Suprapubic skin (tissue), 4 donors: Measurements from ENCODE around the gene NDUFV1. TPM values are rescaled to one million over a fixed set of nuclear protein-coding genes. Genes with fewer than 3 reads are reported as not detected.

Experiments used
- DNase-seq, 2 donors: peaks; one replicate each; pipeline ENCODE4 v3.0.0-alpha.2; 2019; ENCODE audit warnings: low spot score in 2 of 2
- H3K27ac ChIP-seq: fragments of 200-600 bp; sonication (generic); one replicate; pipeline ENCODE4 v1.5.1; 2019
- H3K27me3 ChIP-seq: fragments of 200-600 bp; sonication (generic); one replicate; pipeline ENCODE4 v1.5.1; 2019
- H3K36me3 ChIP-seq: fragments of 200-600 bp; sonication (generic); one replicate; pipeline ENCODE4 v1.5.1; 2019
- H3K4me1 ChIP-seq: fragments of 200-600 bp; sonication (generic); one replicate; pipeline ENCODE4 v1.5.1; 2019
- H3K4me3 ChIP-seq: fragments of 200-600 bp; sonication (generic); one replicate; pipeline ENCODE4 v1.5.1; 2019; ENCODE audit warnings: mild to moderate bottlenecking
- H3K9me3 ChIP-seq: fragments of 200-600 bp; sonication (generic); one replicate; pipeline ENCODE4 v1.5.1; 2019
- EP300 ChIP-seq: sonication (generic); formaldehyde crosslinking; IDR thresholded peaks from one replicate; pipeline ENCODE4 v1.6.1; 2017; ENCODE audit warnings: antibody characterized with exemption
- POLR2A ChIP-seq, 2 donors: fragments of 450-650 bp; IDR thresholded peaks; one replicate each; pipeline ENCODE4 v1.6.1; 2017; ENCODE audit warnings: antibody characterized with exemption in 2 of 2, mild to moderate bottlenecking in 2 of 2, moderate library complexity in 2 of 2
- POLR2AphosphoS5 ChIP-seq, 3 donors: sonication (generic); formaldehyde crosslinking; IDR thresholded peaks; one replicate each; pipeline ENCODE4 v1.6.1; 2017; ENCODE audit warnings: antibody characterized with exemption in 3 of 3
- WGBS: methylation state at CpG from one replicate; pipeline ENCODE4 v1.1.5; 2018; 5-methylcytosine and 5-hydroxymethylcytosine counted together
- total RNA-seq, 4 donors: library from RNA; depleted of rRNA; stranded (reverse); fragments of >200 nt; gene quantifications; one replicate each; pipeline ENCODE4 v1.1.0, GENCODE V29; 2016
- TF ChIP-seq, protein P1 (sequence below), 2 donors: fragments of 200-600 bp in 1 of 2; fragments of 450-650 bp in 1 of 2; sonication (generic) in 1 of 2; IDR thresholded peaks; one replicate each; pipeline ENCODE4 v1.5.1; 2016 to 2019; ENCODE audit warnings: antibody characterized with exemption in 2 of 2, mild to moderate bottlenecking in 1 of 2, moderate library complexity in 1 of 2

The NDUFV1 gene
- total RNA-seq, 4 donors from 2014 or later = 200 to 361 (median 275) TPM

- Histone ChIP-seq H3K27me3 (no peaks in the 10 kb centered on the region), H3K27ac (no peak overlapping the region), H3K36me3 (peaks cover 17% of the 10 kb centered on the region), H3K4me1 (peaks cover 28% of the 10 kb centered on the region), H3K4me3 (no peak overlapping the region), H3K9me3 (no peaks in the 10 kb centered on the region)
- DNase-seq = no peak
- no peak for TF ChIP-seq POLR2AphosphoS5 (IDR thresholded peaks at IDR 0.05)
- TF ChIP-seq, protein P1, sequence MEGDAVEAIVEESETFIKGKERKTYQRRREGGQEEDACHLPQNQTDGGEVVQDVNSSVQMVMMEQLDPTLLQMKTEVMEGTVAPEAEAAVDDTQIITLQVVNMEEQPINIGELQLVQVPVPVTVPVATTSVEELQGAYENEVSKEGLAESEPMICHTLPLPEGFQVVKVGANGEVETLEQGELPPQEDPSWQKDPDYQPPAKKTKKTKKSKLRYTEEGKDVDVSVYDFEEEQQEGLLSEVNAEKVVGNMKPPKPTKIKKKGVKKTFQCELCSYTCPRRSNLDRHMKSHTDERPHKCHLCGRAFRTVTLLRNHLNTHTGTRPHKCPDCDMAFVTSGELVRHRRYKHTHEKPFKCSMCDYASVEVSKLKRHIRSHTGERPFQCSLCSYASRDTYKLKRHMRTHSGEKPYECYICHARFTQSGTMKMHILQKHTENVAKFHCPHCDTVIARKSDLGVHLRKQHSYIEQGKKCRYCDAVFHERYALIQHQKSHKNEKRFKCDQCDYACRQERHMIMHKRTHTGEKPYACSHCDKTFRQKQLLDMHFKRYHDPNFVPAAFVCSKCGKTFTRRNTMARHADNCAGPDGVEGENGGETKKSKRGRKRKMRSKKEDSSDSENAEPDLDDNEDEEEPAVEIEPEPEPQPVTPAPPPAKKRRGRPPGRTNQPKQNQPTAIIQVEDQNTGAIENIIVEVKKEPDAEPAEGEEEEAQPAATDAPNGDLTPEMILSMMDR (IDR thresholded peaks at IDR 0.05) = no peak
- no peak for TF ChIP-seq EP300
- TF ChIP-seq POLR2A (IDR thresholded peaks at IDR 0.05) = no peak
- WGBS = 87% methylated on average over 2 of the region's 2 CpGs
Observed at GRCh38 chr11:67604815-67605214, 1.9 kb upstream of the NDUFV1 start.

DNA sequence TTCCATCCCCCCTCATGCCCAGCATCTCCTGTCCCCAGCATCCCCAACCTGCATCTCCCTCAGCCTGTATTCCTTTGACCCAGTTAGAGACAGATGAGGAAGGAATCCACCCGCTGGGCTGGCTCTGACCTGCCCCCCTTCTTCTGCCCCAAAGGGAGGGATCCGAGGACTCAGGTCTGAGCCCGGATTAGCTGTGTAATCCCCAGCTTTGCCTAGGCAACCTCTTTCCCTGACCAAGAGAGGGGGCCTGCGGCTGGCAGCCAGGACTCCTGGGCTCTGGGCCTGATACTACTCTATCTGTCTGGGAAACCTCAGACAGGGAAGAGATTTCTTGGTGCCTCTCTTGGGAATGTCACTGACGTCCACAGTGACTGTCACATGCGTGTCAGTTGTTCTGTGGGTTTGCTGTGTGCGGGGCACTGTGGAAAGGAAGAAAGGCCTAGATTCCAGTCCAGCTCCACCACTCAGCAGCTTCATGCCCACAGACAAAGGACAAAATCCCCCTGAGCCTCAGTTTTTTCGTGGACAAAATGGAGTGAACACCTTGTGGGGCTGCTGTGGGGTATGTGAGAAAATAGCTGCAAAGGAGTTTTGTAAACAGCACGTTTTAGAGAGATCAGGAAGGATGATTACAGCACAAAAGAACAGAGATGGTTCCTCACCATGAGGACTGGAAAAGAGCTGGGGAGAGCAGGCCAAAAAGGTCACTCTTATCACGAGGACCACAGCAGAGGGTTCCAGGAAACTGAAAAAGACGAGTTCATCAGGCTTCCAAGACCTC is 1.3 kb upstream of the NDUFV1 start:
- no peak for DNase-seq
- Histone ChIP-seq H3K27me3 (no peaks in the 10 kb centered on the region), H3K9me3 (no peaks in the 10 kb centered on the region), H3K4me3 (no peak overlapping the region), H3K36me3 (peaks cover 22% of the 10 kb centered on the region), H3K27ac (no peak overlapping the region), H3K4me1 (peaks cover 28% of the 10 kb centered on the region)
- WGBS = 69% methylated on average over 11 of the region's 11 CpGs
- TF ChIP-seq POLR2AphosphoS5 (IDR thresholded peaks at IDR 0.05) = no peak
- TF ChIP-seq, protein P1 (IDR thresholded peaks at IDR 0.05) = no peak
- no peak for TF ChIP-seq EP300
- TF ChIP-seq POLR2A (IDR thresholded peaks at IDR 0.05) = no peak

- TF ChIP-seq, protein P1 (IDR thresholded peaks at IDR 0.05) = no peak
- TF ChIP-seq EP300 (no peak), POLR2A (IDR thresholded peaks at IDR 0.05) (no peak), POLR2AphosphoS5 (IDR thresholded peaks at IDR 0.05) (no peak)
Observed at GRCh38 chr11:67606093-67606491, 644 bp upstream of the NDUFV1 start.

GRCh38 chr11:67607507-67607906 is 771 bp downstream of the NDUFV1 start:
- H3K36me3 ChIP-seq = peaks cover 42% of the 10 kb centered on the region
- DNase-seq = no peak
- 52% methylated on average over 9 of the region's 9 CpGs for WGBS
- H3K4me3 ChIP-seq = peak overlapping the region; percentile 77
- H3K27ac ChIP-seq = peak overlapping the region; percentile 71
- TF ChIP-seq EP300 (no peak), POLR2AphosphoS5 (IDR thresholded peaks at IDR 0.05) (no peak), POLR2A (IDR thresholded peaks at IDR 0.05) (no peak)
- TF ChIP-seq, protein P1 (IDR thresholded peaks at IDR 0.05) = no peak
- no peaks in the 10 kb centered on the region for H3K9me3 ChIP-seq
- peaks cover 28% of the 10 kb centered on the region for H3K4me1 ChIP-seq
- H3K27me3 ChIP-seq = no peaks in the 10 kb centered on the region

More at GRCh38 chr11:67606093-67606491, 644 bp upstream of the NDUFV1 start:
- DNase-seq = no peak
- Histone ChIP-seq H3K27me3 (no peaks in the 10 kb centered on the region), H3K9me3 (no peaks in the 10 kb centered on the region), H3K4me1 (peaks cover 28% of the 10 kb centered on the region), H3K4me3 (peak overlapping the region; percentile 77), H3K36me3 (peaks cover 28% of the 10 kb centered on the region), H3K27ac (peak overlapping the region; percentile 71)
- 54% methylated on average over 10 of the region's 17 CpGs for WGBS

DNA sequence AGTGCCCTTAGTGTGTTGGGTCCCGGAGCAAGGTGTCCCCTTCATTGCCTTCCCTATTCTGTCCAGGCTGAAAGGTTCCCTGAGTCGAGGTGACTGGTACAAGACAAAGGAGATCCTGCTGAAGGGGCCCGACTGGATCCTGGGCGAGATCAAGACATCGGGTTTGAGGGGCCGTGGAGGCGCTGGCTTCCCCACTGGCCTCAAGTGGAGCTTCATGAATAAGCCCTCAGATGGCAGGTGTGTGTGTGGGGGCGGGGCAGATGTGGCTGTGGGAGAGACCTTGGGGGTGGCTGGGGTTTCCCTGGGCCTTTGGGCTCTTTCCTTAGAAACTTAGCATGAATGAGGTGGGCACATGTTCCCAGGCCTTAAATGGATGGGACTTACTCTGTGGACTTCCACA is 1.8 kb downstream of the NDUFV1 start:
- peaks cover 30% of the 10 kb centered on the region for H3K4me1 ChIP-seq
- no peaks in the 10 kb centered on the region for H3K27me3 ChIP-seq
- no peak overlapping the region for H3K4me3 ChIP-seq
- H3K36me3 ChIP-seq = peaks cover 51% of the 10 kb centered on the region
- 100% methylated on average over 4 of the region's 8 CpGs for WGBS
- H3K9me3 ChIP-seq = no peaks in the 10 kb centered on the region
- H3K27ac ChIP-seq = no peak overlapping the region
- TF ChIP-seq POLR2AphosphoS5 (IDR thresholded peaks at IDR 0.05) (no peak), EP300 (no peak), POLR2A (IDR thresholded peaks at IDR 0.05) (no peak)
- TF ChIP-seq, protein P1 (IDR thresholded peaks at IDR 0.05) = no peak
- DNase-seq = no peak
